MM.1S (cell line): ENCODE measurements around the gene CAPS.
"Not testable (repeated sequence)": the region's sequence is repeated elsewhere in the genome, so short reads cannot be mapped to it uniquely, and the experiment has no call there.

Source experiments
- DNase-seq: peaks from one replicate; pipeline ENCODE4 v3.0.0-alpha.2; 2015
- H2AFZ ChIP-seq: fragments of 300-600 bp; sonication (generic); 2 replicates; pipeline ENCODE4 v1.6.0; 2016; ENCODE audit warnings: antibody characterized with exemption, low read length
- H3F3A ChIP-seq: fragments of 300-600 bp; sonication (generic); 2 replicates; pipeline ENCODE4 v1.6.1; 2016; ENCODE audit warnings: mild to moderate bottlenecking, antibody characterized with exemption, low read length, moderate library complexity, mixed read lengths; ENCODE audit not compliant: insufficient read depth
- H3K27ac ChIP-seq: fragments of 300-600 bp; sonication (generic); 2 replicates; pipeline ENCODE4 v1.5.1; 2016; ENCODE audit warnings: mild to moderate bottlenecking, low read length
- H3K27me3 ChIP-seq: fragments of 300-600 bp; sonication (generic); replicated peaks from 2 replicates; pipeline ENCODE4 v1.6.0; 2016; ENCODE audit warnings: low read length; ENCODE audit not compliant: insufficient read depth
- H3K36me3 ChIP-seq: fragments of 300-600 bp; sonication (generic); replicated peaks from 2 replicates; pipeline ENCODE4 v1.6.1; 2016; ENCODE audit warnings: mild to moderate bottlenecking, low read length, mixed read lengths; ENCODE audit not compliant: insufficient read depth
- H3K4me1 ChIP-seq: fragments of 300-600 bp; sonication (generic); 2 replicates; pipeline ENCODE4 v1.6.1; 2016; ENCODE audit warnings: low read length, mixed read lengths
- H3K4me2 ChIP-seq: fragments of 300-600 bp; sonication (generic); 2 replicates; pipeline ENCODE4 v1.6.0; 2016; ENCODE audit warnings: low read depth, low read length
- H3K4me3 ChIP-seq: fragments of 300-600 bp; sonication (generic); 2 replicates; pipeline ENCODE4 v1.5.1; 2016; ENCODE audit warnings: low read length, mixed read lengths
- H3K79me2 ChIP-seq: fragments of 300-600 bp; sonication (generic); 2 replicates; pipeline ENCODE4 v1.6.1; 2016; ENCODE audit warnings: mixed run types, low read length, mixed read lengths
- H3K9ac ChIP-seq: fragments of 300-600 bp; sonication (generic); 2 replicates; pipeline ENCODE4 v1.6.1; 2016; ENCODE audit warnings: low read length, mixed read lengths
- H3K9me2 ChIP-seq: fragments of 300-600 bp; sonication (generic); replicated peaks from 2 replicates; pipeline ENCODE4 v1.6.1; 2016; ENCODE audit warnings: mild to moderate bottlenecking, low read length, mixed read lengths; ENCODE audit not compliant: insufficient read depth
- H3K9me3 ChIP-seq: fragments of 300-600 bp; sonication (generic); replicated peaks from 2 replicates; pipeline ENCODE4 v1.6.1; 2016; ENCODE audit warnings: mild to moderate bottlenecking, low read length, mixed read lengths; ENCODE audit not compliant: insufficient read depth
- H4K20me1 ChIP-seq: fragments of 300-600 bp; sonication (generic); 2 replicates; pipeline ENCODE4 v1.6.1; 2016; ENCODE audit warnings: mild to moderate bottlenecking, low read length, moderate library complexity, mixed read lengths; ENCODE audit not compliant: insufficient read depth
- CTCF ChIP-seq: fragments of 300-600 bp; sonication (generic); IDR thresholded peaks from 2 replicates; pipeline ENCODE4 v1.5.1; 2016; ENCODE audit warnings: antibody characterized with exemption, low read length, mixed read lengths
- EZH2 ChIP-seq: fragments of 300-600 bp; sonication (generic); optimal IDR thresholded peaks from 2 replicates; pipeline ENCODE3; 2017; ENCODE audit warnings: low read depth, mild to moderate bottlenecking, antibody characterized with exemption, low read length, mixed read lengths
- EZH2phosphoT487 ChIP-seq: fragments of 300-600 bp; sonication (generic); IDR thresholded peaks from 2 replicates; pipeline ENCODE4 v1.6.1; 2018; ENCODE audit warnings: antibody characterized with exemption, low read length

CAPS gene

DNA sequence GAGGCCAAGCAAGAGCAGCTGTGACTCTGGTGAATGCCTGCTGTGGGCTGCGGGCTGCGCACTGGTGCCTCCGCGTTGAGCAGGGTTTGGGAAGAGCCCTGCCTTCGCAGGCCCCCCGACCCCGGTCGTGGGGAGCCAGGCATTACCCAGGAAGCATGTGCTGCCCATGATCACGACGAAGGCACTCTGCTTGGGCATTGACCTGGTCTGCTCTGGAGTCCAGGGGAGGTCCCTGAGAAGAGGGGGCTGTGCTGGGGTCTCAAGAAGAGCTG lies 44.7 kb downstream of the CAPS start:
- H3K9me3 ChIP-seq, result no peaks in the 10 kb centered on the region
- no peak overlapping the region for H3K27ac ChIP-seq
- DNase-seq, result no peak
- no peaks in the 10 kb centered on the region for H3K9me2 ChIP-seq
- no peaks in the 10 kb centered on the region for H3F3A ChIP-seq
- H3K9ac ChIP-seq, result no peak overlapping the region
- H3K36me3 ChIP-seq, result 0 out of 2 replicates have a peak, but pooled peaks cover 4% of the 10 kb centered on the region
- no peaks in the 10 kb centered on the region for H3K27me3 ChIP-seq
- H3K4me2 ChIP-seq, result no peak overlapping the region
- no peak overlapping the region for H2AFZ ChIP-seq
- no peak for TF ChIP-seq EZH2
- no peak for TF ChIP-seq CTCF
- TF ChIP-seq EZH2phosphoT487, result no peak
- H3K4me3 ChIP-seq, result no peak overlapping the region
- peaks cover 3% of the 10 kb centered on the region for H3K4me1 ChIP-seq
- H4K20me1 ChIP-seq, result peaks cover 60% of the 10 kb centered on the region
- H3K79me2 ChIP-seq, result peaks cover 100% of the 10 kb centered on the region

- Histone ChIP-seq H2AFZ (no peak overlapping the region), H3K4me1 (no peaks in the 10 kb centered on the region; the same call in 1 of the 2 replicates), H3K27ac (no peak overlapping the region), H3K9ac (no peak overlapping the region), H3K27me3 (no peaks in the 10 kb centered on the region), H3K4me3 (no peak overlapping the region), H3K9me3 (no peaks in the 10 kb centered on the region), H3K9me2 (no peaks in the 10 kb centered on the region), H4K20me1 (peaks cover 67% of the 10 kb centered on the region), H3F3A (no peaks in the 10 kb centered on the region), H3K36me3 (0 out of 2 replicates have a peak, but pooled peaks cover 6% of the 10 kb centered on the region), H3K79me2 (peaks cover 100% of the 10 kb centered on the region), H3K4me2 (no peak overlapping the region)
- no peak for TF ChIP-seq EZH2
- no peak for TF ChIP-seq CTCF
- no peak for TF ChIP-seq EZH2phosphoT487
- DNase-seq, result no peak
These were observed 45.4 kb downstream of the CAPS start for GRCh38 chr19:5959260-5960004.

DNA sequence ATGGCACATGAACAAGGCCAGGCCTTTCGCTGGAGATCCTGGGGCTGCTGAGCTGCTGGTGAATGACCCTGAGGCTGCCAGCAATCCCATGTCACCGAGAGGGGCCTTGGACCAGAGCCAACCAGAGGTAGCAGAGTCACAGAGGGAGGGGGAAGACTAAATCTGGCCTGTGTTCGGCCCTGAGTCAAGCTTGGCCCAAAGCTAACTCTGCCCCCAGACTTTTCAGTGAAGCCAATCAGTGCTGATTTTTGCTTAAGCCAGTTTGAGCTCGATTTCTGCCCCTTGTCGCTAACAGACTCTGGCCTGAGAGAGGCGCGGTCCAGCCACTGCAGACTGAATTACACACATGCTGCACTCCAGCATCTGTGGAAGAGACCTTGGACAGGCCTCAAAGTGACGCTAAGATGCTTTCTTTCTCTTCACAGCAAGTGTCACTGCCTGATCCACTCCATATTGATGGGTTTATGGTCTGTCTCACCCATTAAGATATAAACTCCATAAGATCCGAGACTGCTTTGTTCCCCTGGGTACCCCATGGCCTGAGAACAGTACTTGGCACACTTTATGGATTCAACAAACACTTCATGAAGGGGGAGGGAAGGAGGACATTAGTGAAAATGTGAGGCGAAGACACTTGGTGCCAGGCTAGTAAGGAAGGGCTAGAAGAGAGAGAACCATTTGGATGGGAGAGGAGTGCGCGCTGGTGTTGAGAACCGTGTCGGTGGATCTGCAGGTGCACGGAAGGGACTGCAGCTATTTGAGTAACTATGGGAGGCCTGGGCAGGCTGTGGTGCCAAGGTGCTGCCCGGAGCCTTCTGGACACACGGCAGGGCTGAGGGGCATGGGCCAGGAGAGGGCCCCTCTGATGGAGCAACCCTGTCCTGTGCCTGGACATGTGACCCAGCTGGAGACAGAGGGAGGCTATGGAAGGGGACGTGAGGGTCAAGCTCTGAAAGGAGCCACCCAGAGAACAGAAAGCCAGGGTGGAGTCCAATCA lies 46.2 kb downstream of the CAPS start:
- peaks cover 99% of the 10 kb centered on the region for H3K79me2 ChIP-seq
- 0 out of 2 replicates have a peak, but pooled peaks cover 7% of the 10 kb centered on the region for H3K36me3 ChIP-seq
- no peaks in the 10 kb centered on the region for H3K9me2 ChIP-seq
- peaks cover 68% of the 10 kb centered on the region for H4K20me1 ChIP-seq
- no peak overlapping the region for H3K9ac ChIP-seq
- no peak for DNase-seq
- no peak overlapping the region for H3K27ac ChIP-seq
- TF ChIP-seq EZH2 (no peak), CTCF (no peak), EZH2phosphoT487 (no peak)
- no peak overlapping the region for H3K4me2 ChIP-seq
- H2AFZ ChIP-seq, result no peak overlapping the region
- H3K9me3 ChIP-seq, result no peaks in the 10 kb centered on the region
- H3K4me1 ChIP-seq, result no peaks in the 10 kb centered on the region
- no peaks in the 10 kb centered on the region for H3F3A ChIP-seq
- H3K27me3 ChIP-seq, result no peaks in the 10 kb centered on the region
- H3K4me3 ChIP-seq, result no peak overlapping the region

- H3K4me2 ChIP-seq, H3F3A ChIP-seq, H2AFZ ChIP-seq, H3K4me3 ChIP-seq, DNase-seq, H3K9ac ChIP-seq, H3K27me3 ChIP-seq, H3K36me3 ChIP-seq, H3K9me2 ChIP-seq, H3K27ac ChIP-seq, H3K4me1 ChIP-seq, H3K9me3 ChIP-seq: not testable (repeated sequence)
- H3K79me2 ChIP-seq, result peaks cover 99% of the 10 kb centered on the region
- H4K20me1 ChIP-seq, result peaks cover 77% of the 10 kb centered on the region
These were observed 47.6 kb downstream of the CAPS start for GRCh38 chr19:5961641-5961968.
